NCI-H1436 (cell line): Measurements from ENCODE around the gene MYO5C.
A peak's percentile ranks its signal among the peaks of the same experiment; 100 is the strongest.

Experiments used
- DNase-seq: peaks from one replicate; lab custom pipeline; 2025; lab: John Stamatoyannopoulos, UW

Gene MYO5C, protein sequence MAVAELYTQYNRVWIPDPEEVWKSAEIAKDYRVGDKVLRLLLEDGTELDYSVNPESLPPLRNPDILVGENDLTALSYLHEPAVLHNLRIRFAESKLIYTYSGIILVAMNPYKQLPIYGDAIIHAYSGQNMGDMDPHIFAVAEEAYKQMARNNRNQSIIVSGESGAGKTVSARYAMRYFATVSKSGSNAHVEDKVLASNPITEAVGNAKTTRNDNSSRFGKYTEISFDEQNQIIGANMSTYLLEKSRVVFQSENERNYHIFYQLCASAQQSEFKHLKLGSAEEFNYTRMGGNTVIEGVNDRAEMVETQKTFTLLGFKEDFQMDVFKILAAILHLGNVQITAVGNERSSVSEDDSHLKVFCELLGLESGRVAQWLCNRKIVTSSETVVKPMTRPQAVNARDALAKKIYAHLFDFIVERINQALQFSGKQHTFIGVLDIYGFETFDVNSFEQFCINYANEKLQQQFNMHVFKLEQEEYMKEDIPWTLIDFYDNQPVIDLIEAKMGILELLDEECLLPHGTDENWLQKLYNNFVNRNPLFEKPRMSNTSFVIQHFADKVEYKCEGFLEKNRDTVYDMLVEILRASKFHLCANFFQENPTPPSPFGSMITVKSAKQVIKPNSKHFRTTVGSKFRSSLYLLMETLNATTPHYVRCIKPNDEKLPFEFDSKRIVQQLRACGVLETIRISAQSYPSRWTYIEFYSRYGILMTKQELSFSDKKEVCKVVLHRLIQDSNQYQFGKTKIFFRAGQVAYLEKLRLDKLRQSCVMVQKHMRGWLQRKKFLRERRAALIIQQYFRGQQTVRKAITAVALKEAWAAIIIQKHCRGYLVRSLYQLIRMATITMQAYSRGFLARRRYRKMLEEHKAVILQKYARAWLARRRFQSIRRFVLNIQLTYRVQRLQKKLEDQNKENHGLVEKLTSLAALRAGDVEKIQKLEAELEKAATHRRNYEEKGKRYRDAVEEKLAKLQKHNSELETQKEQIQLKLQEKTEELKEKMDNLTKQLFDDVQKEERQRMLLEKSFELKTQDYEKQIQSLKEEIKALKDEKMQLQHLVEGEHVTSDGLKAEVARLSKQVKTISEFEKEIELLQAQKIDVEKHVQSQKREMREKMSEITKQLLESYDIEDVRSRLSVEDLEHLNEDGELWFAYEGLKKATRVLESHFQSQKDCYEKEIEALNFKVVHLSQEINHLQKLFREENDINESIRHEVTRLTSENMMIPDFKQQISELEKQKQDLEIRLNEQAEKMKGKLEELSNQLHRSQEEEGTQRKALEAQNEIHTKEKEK (N-terminal part only)

DNA sequence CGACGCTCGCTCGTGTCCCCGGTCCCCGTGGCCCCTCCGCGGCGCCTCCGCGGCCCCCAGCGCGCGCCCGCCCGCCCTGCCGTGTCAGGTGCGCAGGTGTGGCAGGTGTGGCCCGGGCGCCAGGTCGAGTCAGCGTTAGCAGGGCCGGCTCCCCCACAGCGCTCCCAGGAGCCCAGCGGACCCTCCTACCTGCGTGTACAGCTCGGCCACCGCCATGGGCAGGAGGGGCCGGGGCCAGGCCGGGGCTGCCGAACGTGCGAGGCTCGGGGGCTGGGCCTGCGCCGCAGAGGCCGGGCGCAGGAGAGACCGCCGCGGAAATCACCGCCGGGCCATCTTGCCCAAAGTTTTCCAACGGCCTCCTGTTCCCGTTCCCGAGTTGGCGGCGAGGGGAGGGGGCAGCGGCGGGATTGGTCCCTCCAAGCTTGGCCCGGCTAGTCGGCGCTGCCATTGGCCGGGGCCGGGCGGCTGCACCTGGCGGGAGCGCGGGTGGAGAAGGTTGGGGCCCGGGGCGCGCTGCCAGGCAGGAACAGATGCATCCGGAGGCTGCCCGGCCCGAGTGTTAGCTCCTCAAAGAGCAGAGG is at the start of gene MYO5C:
MYO5C (minus strand) TSS at position 384 of the 581 bp plus-strand sequence; CDS start at position 216, 168 bp downstream.
- peak; percentile 77 for DNase-seq

DNA sequence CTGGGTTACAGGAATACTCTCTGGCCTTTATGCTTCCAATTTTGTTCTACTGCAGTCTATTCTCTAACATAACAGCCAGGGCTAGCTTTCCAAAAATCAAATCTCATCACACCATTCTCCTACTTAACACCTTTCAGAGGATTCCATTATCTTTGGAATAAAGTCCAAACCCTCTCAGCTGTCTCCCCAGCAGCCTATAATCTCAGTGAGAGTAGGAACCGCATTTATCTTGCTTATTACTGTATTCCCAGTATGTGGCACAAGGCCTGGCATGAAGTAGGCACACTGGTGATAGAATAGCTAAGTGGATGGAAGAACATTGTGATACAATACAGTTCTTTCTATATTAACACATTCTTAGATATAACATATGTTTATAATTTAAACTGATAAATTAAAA is 49.0 kb upstream of the MYO5C start:
- DNase-seq: no peak

DNA sequence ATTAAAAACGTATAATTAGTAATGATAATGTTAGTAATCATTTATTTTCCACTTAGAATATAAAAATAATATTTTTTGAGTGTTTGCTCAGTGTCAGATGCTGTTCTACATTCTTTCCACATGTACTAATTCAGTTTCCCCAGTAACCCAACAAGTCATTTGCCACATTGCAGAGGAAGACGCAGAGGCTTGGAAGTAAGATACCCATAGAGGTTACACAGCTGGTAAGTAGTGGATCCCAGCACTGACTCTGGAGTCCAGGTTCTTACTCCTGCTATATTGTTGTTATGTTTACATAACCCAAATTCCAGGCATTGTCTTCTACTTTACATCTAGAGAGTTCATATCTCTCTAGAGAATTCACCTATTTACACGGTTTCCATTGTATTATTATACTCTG is 48.2 kb upstream of the MYO5C start:
- DNase-seq: no peak

DNA sequence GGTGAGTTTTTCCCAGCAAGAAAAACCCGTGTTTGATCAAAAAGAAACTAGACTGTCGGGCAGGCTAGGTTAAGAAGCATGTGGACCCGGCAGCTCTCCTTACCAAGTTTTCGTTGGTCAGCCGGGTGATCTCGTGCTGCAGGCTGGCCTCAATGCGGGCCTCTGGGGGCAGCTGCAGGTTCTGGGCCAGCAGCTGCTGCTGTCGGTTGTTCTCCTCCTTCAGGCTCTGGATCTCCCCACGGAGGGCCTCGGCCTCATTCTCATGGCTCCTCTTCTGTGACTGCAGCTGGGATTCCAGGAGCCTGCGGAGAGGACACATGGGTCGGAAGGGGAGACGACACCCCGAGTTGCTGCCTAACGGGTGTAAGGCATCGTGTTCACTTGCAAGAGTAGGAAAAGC is 44.5 kb upstream of the MYO5C start:
- DNase-seq: no peak

DNA sequence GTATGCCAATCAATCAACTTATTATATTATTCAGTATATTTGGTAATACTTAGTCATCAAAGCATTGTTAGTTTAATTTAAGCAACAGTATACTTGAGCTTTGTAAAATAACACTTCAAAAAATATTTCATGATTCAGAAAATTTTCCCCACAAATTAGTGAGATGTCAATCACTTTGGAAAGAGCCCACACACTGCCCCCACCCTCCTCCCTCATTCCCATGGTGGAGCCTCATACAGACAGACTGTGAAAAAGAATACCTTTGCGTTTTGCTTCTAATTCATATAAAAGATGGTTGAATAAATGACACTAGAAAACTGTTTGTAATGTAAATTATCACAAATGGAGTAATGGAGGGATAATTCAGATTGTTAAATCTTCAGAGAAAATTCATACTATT is 43.3 kb upstream of the MYO5C start:
- no peak for DNase-seq

DNA sequence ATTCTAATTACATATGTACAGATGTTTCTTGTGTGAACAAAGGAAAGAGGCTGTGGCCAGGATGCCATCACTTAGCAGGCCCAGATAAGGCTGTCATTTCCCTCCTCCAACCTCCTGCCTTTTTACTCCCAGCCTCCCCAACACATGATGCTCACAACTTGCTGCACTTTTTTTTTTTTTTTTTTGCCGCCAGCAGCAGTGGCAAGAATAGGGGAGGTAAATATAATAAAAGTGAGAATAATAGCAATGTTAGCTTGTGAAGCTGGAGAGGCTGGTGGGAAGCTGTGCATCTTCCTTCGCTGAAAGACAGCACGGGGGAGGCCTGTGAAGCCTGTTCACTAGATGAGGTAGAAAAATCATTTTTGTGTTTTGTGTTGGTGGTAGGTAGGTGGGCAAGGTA is 42.5 kb upstream of the MYO5C start:
- DNase-seq: no peak

DNA sequence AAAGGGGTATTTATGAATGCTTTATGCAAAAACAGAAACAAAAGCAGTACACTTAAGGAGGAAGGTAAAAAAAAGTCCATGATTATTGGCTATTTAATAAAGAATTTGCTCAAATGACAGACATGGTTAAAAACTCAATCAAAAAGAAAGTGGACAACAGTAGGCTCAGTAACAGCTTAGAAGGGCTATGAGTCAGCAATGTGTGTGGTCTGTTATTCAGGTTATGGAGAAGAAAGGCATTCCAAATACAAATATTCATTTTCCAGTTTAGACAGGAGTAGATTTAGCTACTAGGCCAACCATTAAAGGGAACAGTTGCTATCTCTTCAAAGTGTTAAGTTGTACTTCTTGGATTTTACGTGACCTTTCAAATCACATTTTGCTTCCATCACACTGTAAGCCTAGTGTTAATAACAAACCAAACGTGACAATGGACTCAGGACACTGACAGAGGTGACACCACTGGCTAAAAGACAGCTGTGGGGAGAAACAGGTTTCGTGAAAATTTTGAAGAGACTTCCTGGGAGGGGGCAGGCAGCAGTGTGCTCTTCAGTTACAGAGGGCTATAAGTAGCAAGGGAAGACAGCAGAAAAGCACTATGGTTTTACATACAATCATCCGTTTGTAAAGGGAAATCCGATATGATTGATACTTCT is 41.7 kb upstream of the MYO5C start:
- DNase-seq: no peak

DNA sequence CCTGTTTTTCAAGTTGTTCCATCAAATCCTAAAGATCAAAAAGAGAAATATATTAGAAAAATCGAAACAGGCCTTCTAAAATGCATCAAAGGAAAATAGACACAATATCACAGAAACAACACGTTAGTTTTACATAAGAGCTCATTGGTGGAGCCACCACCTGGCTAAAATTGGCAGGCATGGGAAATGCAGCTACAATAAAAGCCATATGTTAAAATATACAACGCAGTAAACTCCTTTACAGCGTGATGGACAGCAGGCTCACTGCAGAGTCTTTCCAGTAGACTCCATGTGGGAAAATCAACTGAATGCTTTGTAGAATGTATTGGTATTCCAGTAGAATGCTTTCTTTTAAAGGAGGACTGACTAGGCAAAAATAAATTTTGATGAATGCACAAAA is 40.9 kb upstream of the MYO5C start:
- no peak for DNase-seq

DNA sequence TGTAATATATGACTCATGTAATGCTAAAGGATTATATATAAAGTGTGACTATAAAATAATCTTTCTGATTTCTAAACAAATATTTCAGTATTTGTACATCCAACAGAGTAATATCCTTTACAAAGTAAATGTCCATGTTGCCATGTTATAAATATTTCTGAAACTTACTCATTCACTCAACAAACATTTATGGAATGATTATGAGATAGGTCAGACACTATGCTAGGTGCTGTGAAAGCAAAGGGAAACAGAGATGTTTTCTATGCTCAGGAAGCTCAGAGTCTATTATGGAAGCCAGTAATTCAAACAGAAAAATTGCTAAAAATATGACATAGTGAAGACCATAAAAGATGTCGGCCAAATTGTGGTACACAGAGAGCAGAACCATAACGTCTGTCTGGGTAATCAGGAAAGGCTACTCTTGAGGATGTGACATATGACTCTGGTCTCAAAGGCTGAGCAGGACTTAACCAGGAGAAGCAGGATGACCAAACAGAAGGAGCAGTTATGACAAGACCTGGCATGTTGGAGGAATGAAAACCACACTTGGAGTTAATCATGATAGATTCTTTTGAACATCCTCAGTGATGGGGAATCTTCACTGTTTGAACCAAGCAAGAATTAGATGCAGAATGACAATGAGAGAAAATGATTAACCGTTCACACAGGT is 39.0 kb upstream of the MYO5C start:
- DNase-seq: no peak

DNA sequence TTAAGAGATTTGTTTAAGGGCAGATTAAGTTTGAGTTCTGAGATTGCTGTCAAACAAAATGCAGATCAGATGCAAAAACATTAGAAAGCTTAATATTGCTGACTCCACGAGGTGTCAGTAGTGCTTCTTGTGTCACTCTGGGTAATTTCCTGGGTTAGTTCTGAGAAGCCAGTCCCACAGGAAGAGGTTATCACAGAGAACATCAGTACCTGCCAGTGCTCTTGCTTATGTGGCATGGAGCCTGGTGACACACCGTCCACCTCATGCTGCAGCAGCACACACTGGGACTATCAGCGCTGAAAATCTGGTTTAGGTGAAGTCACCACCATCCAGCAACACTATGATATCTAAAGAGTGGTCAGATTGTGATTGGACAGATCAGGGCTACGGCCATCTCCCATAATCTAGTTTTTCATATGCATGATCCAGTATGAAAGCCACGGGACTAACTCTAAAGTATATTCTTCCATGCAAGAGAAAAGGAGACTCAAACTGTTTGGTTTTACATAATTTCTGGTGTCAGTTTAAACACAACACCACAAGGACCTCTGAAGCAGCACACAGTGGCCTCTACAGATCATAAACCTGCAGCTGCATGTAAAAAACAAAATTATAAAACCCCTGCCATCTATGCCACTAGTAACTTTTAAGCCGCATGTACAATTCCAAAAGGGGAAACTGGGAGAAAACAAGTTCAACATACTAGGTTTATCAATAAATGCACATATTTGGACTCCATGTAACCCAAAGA is 36.1 kb upstream of the MYO5C start:
- peak; percentile 42 for DNase-seq

DNA sequence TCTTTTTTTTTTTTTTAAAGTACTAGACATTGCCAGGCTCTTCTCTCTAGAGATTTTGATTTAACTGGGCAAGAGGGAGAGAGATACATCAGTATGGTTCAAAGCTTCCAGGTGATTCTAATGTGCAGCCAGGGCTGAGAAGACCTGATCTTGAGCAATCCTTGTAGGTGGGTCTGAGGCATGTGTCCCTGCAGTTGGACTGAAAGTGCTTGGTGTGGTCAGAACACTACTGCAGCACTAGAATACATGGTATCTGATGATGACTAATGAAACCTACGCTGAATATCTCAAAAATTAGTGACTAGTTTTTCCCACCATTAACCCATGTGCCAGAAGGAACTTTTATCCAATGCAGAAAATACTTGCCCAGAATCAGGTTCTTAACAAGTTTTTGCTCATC is 34.4 kb upstream of the MYO5C start:
- no peak for DNase-seq

DNA sequence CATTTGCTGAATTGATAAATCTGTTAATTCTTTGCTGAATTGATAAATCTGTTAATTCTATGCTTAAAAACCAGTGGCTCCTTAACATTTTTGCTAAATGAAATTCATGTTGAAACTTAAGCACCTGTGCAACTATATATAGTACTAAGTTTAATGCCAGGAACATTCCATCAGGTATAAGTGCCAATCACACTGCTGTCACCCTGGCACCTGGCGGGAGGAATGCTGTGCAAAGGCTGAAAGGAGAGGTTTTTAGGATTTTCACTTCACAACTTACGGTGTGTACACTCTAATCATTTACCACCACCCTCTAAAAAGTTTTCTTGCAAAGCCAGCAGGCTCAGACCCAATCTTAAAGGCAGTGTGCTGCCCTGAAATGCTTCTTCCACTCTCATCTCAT is 33.5 kb upstream of the MYO5C start:
- no peak for DNase-seq

DNA sequence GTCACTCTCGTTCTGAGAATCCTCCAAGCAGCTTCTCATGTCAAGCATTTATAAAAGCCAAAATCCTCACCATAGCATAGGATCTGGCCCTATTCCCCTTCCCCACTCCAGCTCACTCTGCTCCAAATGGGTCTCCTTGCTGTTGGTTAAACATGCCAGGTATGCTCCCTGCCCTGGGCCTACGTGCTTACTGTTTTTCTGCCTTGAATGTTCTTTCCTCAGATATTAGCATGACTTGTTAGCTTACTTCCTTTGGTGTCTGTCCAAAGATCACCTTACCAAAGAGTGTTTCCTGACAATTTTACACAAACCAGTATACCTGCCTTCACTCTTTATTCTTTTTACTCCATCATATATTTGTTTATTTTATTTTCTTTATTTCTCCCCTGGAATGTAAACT is 33.1 kb upstream of the MYO5C start:
- no peak for DNase-seq

DNA sequence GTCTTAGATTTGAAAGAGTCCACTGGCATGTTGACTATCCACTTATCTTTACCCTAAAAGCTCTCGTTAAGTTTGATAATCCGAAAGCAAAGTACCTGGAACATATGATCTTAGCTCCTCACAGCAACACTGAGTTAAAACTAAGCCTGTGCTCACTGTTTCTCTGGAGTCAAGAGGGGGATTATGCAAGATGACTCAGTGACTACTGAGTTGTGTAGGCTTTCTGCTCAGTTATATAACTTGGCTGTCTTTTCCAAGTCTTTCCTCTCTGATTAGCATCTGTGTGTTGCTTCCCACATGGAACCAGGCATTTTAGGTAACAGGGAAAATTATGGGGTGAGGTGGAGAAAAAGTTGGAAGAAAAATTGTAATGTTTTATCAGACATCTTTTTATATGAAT is 31.2 kb upstream of the MYO5C start:
- no peak for DNase-seq

DNA sequence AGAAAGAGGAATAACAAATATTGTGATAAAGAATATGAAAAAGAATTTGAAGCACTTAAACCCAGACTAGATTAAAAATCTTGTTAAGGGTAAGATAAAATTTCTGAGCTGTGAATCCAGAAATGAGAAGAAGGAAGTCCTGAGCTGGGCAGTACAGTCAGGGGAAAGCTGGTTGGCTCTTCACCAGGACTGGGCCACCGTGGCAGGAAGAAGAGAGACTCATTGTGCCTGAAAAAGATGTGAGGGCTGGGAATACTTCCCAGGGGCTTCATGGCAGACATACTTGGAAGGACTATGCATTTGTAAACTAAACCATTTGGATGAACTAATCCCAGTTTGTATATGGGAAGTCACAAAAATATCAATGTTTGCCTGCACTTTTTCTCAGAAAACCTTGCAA is 28.5 kb upstream of the MYO5C start:
- DNase-seq: no peak

DNA sequence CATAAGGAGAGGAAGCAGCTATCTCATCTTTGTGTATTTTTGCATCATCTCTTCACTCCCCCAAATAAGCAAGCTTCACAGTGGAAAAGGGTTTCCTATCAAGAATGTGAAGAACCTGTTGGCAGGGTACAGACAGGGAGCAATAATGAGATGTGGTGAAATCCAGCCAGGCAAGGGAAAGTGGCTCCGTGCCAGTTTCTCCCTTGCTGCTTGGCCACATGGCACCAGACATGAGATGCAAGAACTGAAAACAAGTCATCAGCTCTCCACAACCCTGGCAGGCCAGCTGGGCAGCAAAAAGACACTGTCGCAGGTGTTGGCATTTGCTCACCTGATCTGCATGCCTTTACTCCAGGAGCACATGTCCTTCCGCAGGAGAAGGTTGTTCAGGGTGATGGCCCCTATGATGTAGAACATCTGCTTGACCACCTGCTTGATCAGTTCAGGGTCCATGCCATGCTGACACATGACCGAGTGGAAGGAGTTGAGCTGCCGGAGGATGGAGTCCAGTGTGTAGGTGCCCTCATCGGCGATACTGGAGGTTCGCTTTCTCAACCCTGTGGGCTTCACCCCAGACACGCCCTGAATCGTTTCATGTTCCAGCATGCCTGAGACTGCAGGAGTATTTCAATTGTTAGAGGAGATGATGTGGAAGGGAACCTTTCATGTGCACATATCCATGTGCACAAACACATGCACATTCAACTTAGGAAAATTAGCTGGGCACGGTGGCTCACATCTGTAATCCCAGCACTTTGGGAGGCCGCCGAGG is 23.3 kb upstream of the MYO5C start:
- DNase-seq: no peak

DNA sequence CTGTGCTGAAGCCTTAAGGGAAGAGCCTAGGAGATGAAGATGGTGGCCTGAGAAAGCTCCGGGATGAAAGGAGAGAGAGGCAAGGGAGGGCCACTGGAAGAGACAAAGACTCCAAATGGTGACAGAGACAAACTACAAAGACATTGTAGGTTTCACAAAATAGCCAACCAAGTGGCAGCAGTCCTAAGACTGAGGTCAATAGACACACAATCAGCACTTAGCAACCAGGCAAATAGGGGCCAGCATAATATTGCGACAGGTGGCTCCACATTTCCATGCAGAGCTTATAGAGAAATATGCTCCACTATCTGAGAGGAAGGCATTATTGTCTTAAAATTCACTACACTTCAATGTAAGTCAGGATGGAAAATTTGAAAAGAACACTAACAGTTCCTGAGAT is 22.1 kb upstream of the MYO5C start:
- DNase-seq: no peak

DNA sequence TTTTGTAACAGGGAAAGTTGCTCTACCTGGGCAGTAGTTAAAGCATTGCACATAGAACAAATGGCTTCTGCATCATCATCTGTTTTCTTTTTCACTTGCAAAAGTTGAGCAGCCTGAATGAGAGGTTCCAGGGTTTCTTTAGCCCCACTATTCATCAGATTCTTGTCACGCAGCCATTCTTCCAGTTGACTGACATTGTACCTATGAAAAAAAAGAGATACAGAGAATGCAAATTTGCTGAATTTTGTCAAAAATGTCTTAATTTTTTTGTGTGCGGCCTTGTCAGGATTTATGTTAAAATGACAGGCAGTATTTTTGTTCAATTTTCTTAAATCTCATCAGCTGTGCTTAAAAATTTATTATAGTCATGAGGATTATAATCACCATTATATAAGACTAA is 21.4 kb upstream of the MYO5C start:
- no peak for DNase-seq

DNA sequence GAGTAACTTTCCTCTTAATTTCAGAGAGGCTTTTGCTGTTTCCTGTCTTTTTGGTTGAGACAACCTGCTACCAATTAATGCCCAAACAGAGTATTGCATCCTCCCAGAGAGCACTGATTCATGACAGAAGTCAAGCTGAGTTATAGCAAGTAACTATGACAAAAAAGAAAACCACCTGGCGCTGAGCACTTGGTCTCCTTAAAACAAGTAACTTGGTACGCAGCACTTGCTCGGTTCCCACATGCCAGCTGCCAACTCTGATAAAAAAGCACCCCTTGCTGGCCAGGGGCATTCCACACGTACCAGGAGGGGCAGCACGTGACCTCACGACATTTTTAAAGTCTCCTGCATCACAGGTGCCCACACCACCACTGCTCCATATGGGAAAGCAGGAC is 13.5 kb upstream of the MYO5C start:
- no peak for DNase-seq
